KOPT-K1 (cell line): ENCODE data around the gene MRPL48.
"Not testable (repeated sequence)": the region's sequence is repeated elsewhere in the genome, so short reads cannot be mapped to it uniquely, and the experiment has no call there.

ENCODE experiments used
- H3K27ac ChIP-seq: fragments of 200-600 bp; sonication (generic); 2 replicates; pipeline ENCODE4 v1.5.1; 2016; ENCODE audit warnings: antibody characterized with exemption, mild to moderate bottlenecking, low read depth, low read length; ENCODE audit not compliant: poor library complexity, severe bottlenecking
- H3K36me3 ChIP-seq: fragments of 200-600 bp; sonication (generic); 2 replicates; pipeline ENCODE4 v1.5.1; 2017; ENCODE audit warnings: antibody characterized with exemption, mild to moderate bottlenecking, low read length, moderate library complexity; ENCODE audit not compliant: insufficient read depth
- H3K9me3 ChIP-seq: fragments of 200-600 bp; sonication (generic); 2 replicates; pipeline ENCODE4 v1.5.1; 2017; ENCODE audit warnings: antibody characterized with exemption, low read length, mild to moderate bottlenecking; ENCODE audit not compliant: insufficient read depth, poor library complexity, severe bottlenecking

The MRPL48 gene

GRCh38 chr11:73787643-73788558, at the start of gene MRPL48:
MRPL48 (plus strand) TSS chr11:73787874; CDS start chr11:73787972, 98 bp downstream.
- H3K27ac ChIP-seq, result peak within 1 kb of the TSS; percentile 96
- peaks cover 11% of the 10 kb centered on the region; the same call in 1 of the 2 replicates for H3K36me3 ChIP-seq
- H3K9me3 ChIP-seq, result no peaks in the 10 kb centered on the region

DNA sequence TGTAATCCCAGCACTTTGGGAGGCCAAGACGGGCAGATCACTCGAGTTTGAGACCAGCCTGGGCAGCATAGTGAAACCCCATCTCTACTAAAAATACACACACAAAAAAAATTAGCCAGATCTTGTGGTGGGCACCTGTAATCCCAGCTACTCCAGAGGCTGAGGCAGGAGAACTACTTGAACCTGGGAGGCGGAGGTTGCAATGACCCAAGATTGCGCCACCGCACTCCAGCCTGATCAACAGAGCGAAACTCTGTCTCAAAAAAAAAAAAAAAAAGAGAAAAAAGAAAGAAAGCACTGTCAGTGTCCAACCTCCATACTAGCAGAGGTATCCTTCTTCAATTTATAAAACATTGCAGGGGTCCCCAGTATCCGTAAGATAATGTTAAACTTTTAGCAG, 44.6 kb upstream of the MRPL48 start:
- Histone ChIP-seq H3K36me3 (no peaks in the 10 kb centered on the region), H3K9me3 (no peaks in the 10 kb centered on the region)

GRCh38 chr11:73746701-73747100, 41.0 kb upstream of the MRPL48 start:
- no peaks in the 10 kb centered on the region for H3K36me3 ChIP-seq
- no peaks in the 10 kb centered on the region for H3K9me3 ChIP-seq
- no peak overlapping the region for H3K27ac ChIP-seq

More for the DNA sequence above, 44.6 kb upstream of the MRPL48 start:
- no peak overlapping the region for H3K27ac ChIP-seq

DNA sequence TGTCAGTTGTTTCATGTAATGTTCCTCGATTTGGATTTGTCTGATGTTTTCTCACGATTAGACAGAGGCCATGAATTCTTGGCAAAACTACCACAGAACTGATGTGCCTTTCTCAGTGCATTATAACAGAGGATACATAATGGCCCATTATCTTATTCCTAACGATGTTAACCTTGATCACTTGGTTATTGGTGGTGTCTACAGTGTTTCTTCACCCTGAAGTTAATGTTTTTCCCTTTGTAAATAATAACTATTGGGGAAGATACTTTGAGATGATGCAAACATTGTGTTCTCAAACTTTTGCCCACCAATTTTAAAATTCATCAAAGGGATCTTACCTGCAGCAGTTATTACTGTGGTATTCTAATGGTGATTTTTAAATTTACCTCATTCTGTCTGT, 39.9 kb upstream of the MRPL48 start:
- no peak overlapping the region for H3K27ac ChIP-seq
- H3K9me3 ChIP-seq, result no peaks in the 10 kb centered on the region
- H3K36me3 ChIP-seq, result no peaks in the 10 kb centered on the region

DNA sequence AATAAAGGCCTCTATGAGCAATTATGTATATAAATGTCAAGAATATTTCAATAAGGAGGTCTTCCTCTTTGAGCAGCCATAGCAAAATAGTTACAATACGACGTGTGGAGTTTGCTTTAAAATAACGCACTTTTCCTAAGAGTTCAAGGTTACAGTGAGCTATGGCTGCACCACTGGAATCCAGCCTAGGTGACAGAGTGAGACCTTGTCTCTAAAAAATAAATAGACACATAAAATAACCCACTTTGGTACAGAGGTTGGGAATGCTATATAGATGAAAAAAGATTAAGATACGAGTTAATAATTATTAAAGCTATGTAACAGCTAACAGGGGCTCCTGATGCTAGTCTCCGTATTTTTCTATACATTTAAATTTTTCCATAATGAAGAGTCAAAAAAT, 39.4 kb upstream of the MRPL48 start:
- H3K9me3 ChIP-seq, result no peaks in the 10 kb centered on the region
- H3K27ac ChIP-seq, result no peak overlapping the region
- H3K36me3 ChIP-seq, result no peaks in the 10 kb centered on the region

DNA sequence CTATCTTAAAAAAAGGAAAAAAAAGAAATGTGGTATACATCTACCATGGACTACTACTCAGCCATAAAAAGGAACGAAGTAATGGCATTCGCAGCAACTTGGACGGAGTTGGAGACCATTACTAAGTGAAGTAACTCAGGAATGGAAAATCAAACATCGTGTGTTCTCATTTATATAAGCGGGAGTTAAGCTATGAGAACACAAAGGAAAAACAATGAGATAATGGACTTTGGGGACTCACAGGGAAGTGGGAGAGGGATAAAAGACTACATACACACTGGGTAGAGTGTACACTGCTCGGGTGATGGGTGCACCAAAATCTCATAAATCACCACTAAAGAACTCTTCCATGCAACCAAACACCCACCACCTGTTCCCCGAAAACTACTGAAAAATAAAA, 38.6 kb upstream of the MRPL48 start:
- H3K36me3 ChIP-seq, result no peaks in the 10 kb centered on the region
- no peaks in the 10 kb centered on the region for H3K9me3 ChIP-seq
- H3K27ac ChIP-seq, result no peak overlapping the region

- Histone ChIP-seq H3K9me3 (no peaks in the 10 kb centered on the region), H3K36me3 (no peaks in the 10 kb centered on the region), H3K27ac (no peak overlapping the region)
Measured at GRCh38 chr11:73750228-73750627, 37.4 kb upstream of the MRPL48 start.

DNA sequence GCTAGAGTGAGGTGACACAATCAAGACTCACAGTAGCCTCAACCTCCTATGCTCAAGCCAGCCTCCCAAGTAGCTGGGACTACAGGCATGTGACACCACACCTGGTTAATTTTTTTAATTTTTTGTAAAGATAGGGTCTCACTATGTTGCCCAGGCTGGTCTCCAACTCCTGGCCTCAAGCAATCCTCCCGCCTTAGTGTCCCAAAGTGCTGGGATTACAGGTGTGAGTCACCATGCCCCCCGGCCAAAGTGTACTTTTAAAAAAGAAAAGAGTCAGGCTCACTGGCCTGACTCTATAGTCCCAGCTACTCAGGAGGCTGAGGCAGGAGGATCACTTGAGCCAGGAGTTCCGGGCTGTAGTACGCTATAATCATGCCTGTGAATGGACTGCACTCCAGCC, 36.8 kb upstream of the MRPL48 start:
- H3K9me3 ChIP-seq, H3K36me3 ChIP-seq, H3K27ac ChIP-seq: not testable (repeated sequence)

GRCh38 chr11:73752216-73752867, 35.3 kb upstream of the MRPL48 start:
- no peaks in the 10 kb centered on the region for H3K9me3 ChIP-seq
- H3K36me3 ChIP-seq, result no peaks in the 10 kb centered on the region
- H3K27ac ChIP-seq, result no peak overlapping the region

- Histone ChIP-seq H3K36me3 (no peaks in the 10 kb centered on the region), H3K27ac (no peak overlapping the region), H3K9me3 (no peaks in the 10 kb centered on the region)
Measured at GRCh38 chr11:73752903-73753302, 34.8 kb upstream of the MRPL48 start.

GRCh38 chr11:73753938-73754337, 33.7 kb upstream of the MRPL48 start:
- Histone ChIP-seq H3K27ac (no peak overlapping the region), H3K9me3 (no peaks in the 10 kb centered on the region), H3K36me3 (no peaks in the 10 kb centered on the region)

DNA sequence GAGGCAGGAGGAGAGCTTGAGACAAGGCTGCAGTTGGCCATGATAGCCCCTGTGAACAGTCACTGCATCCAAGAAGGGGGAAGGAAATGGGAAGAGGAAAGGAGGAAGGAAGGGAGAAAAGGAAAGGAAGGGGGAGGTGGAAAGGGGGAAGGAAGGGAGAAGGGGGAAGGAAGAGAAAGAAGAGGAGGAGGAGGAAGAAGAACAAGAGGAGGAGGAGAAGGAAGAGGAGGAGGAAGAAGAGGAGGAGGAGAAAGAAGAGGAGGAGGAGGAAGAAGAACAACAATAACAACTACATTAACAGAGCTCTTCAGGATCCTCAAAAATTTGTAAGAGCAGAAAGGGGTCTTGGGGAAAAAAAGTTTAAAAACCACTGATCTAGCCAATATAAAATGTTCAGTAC, 32.0 kb upstream of the MRPL48 start:
- Histone ChIP-seq H3K27ac (no peak overlapping the region), H3K36me3 (no peaks in the 10 kb centered on the region), H3K9me3 (no peaks in the 10 kb centered on the region)

DNA sequence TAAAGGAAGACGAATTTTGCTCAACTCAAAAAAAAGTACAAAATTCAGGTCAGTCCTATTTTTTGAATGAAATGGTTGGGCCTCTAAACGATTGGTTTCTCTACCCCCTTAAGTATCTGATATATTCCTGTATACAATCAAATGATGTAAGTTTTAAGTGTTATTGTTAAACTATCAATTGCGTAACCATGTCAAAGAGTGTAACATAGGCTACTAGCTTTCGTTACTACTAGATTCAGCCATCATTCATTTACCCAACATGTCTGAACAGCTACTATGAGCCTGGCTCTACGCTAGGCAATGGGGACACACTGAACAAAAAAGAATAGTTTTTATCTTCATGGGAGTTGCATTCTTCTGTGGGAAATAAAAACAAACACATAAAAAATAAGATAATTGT, 30.1 kb upstream of the MRPL48 start:
- Histone ChIP-seq H3K36me3 (no peaks in the 10 kb centered on the region), H3K9me3 (no peaks in the 10 kb centered on the region), H3K27ac (no peak overlapping the region)

DNA sequence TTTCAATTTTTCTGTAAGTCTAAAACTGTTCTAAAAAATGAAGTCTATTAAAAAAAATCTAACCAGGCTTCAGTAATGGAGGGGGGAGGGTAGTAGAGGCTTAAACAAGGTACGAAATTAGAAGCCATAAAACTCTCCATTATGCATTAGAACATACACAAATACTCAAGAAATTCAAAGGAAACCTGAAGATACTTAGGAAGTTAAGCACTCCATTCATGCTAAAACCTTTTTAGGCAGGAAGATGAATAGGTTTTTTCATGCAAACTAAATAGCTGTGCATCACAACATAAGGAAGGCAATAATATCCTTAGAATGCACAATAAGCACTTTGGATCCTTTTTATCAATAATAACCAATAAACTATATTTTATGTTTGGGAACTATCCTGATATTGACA, 29.2 kb upstream of the MRPL48 start:
- no peaks in the 10 kb centered on the region for H3K9me3 ChIP-seq
- H3K36me3 ChIP-seq, result no peaks in the 10 kb centered on the region
- no peak overlapping the region for H3K27ac ChIP-seq

- Histone ChIP-seq H3K9me3 (no peaks in the 10 kb centered on the region), H3K27ac (peak overlapping the region; percentile 78), H3K36me3 (no peaks in the 10 kb centered on the region)
Measured at GRCh38 chr11:73759610-73760134, 28.0 kb upstream of the MRPL48 start.
